ENCODE results near the gene VRK3.
A peak's percentile ranks its signal among the peaks of the same experiment; 100 is the strongest.

The VRK3 gene

GRCh38 chr19:49933643-49934042 is 91.5 kb downstream of the VRK3 start:
- TF ChIP-seq POLR2AphosphoS5 (IDR thresholded peaks at IDR 0.05; ENCODE audit: low read depth, low read length) (peak; percentile 92), TAF1 (IDR thresholded peaks at IDR 0.05; ENCODE audit: borderline replicate concordance, low read depth, low read length) (no peak), POLR2A (IDR thresholded peaks at IDR 0.05; ENCODE audit: low read depth, low read length) (peak; percentile 87)
- DNase-seq (ENCODE audit: insufficient read length) = no peak
- FAIRE-seq = no peak

DNA sequence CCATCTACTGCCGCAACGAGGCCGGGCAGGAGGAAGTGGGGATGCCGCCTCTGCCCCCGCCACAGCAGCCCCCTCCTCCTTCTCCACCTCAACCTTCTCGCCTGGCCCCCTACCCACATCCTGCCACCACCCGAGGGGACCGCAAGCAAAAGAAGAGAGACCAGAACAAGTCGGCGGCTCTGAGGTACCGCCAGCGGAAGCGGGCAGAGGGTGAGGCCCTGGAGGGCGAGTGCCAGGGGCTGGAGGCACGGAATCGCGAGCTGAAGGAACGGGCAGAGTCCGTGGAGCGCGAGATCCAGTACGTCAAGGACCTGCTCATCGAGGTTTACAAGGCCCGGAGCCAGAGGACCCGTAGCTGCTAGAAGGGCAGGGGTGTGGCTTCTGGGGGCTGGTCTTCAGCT is 92.4 kb downstream of the VRK3 start:
- FAIRE-seq = no peak
- no peak for TF ChIP-seq TAF1 (IDR thresholded peaks at IDR 0.05; ENCODE audit: borderline replicate concordance, low read depth, low read length)
- TF ChIP-seq POLR2A (IDR thresholded peaks at IDR 0.05; ENCODE audit: low read depth, low read length) = no peak; the same call in 1 of the 2 replicates
- TF ChIP-seq POLR2AphosphoS5 (IDR thresholded peaks at IDR 0.05; ENCODE audit: low read depth, low read length) = peak; percentile 70; the same call in 1 of the 2 replicates
- no peak for DNase-seq (ENCODE audit: insufficient read length)

- DNase-seq (ENCODE audit: insufficient read length) (no peak), FAIRE-seq (peak; percentile 21)
- TF ChIP-seq TAF1 (IDR thresholded peaks at IDR 0.05; ENCODE audit: borderline replicate concordance, low read depth, low read length) (no peak), POLR2AphosphoS5 (IDR thresholded peaks at IDR 0.05; ENCODE audit: low read depth, low read length) (peak; percentile 63; the same call in 1 of the 2 replicates), POLR2A (IDR thresholded peaks at IDR 0.05; ENCODE audit: low read depth, low read length) (no peak)
Observed at GRCh38 chr19:49932041-49932451, 93.1 kb downstream of the VRK3 start.

GRCh38 chr19:49931293-49932040 is 93.7 kb downstream of the VRK3 start:
- DNase-seq (ENCODE audit: insufficient read length) (no peak), FAIRE-seq (no peak)
- TF ChIP-seq POLR2A (IDR thresholded peaks at IDR 0.05; ENCODE audit: low read depth, low read length) (peak; percentile 56; the same call in 1 of the 2 replicates), TAF1 (IDR thresholded peaks at IDR 0.05; ENCODE audit: borderline replicate concordance, low read depth, low read length) (no peak), POLR2AphosphoS5 (IDR thresholded peaks at IDR 0.05; ENCODE audit: low read depth, low read length) (peak; percentile 51)

GRCh38 chr19:49930483-49931011 is 94.6 kb downstream of the VRK3 start:
- no peak for FAIRE-seq
- DNase-seq (ENCODE audit: insufficient read length) = no peak
- TF ChIP-seq POLR2AphosphoS5 (IDR thresholded peaks at IDR 0.05; ENCODE audit: low read depth, low read length) (no peak; the same call in 1 of the 2 replicates), TAF1 (IDR thresholded peaks at IDR 0.05; ENCODE audit: borderline replicate concordance, low read depth, low read length) (no peak), POLR2A (IDR thresholded peaks at IDR 0.05; ENCODE audit: low read depth, low read length) (no peak)

GRCh38 chr19:49929611-49930482 is 95.3 kb downstream of the VRK3 start:
- TF ChIP-seq TAF1 (IDR thresholded peaks at IDR 0.05; ENCODE audit: borderline replicate concordance, low read depth, low read length) (peak; percentile 62), POLR2AphosphoS5 (IDR thresholded peaks at IDR 0.05; ENCODE audit: low read depth, low read length) (peak; percentile 98), POLR2A (IDR thresholded peaks at IDR 0.05; ENCODE audit: low read depth, low read length) (peak; percentile 94)
- FAIRE-seq (no peak), DNase-seq (ENCODE audit: insufficient read length) (peak; percentile 85)

GRCh38 chr19:49929121-49929610 is 96.0 kb downstream of the VRK3 start, which contains the start of the genes ATF5 and NUP62:
Gene ATF5 (plus strand): TSS chr19:49929205. CDS start chr19:49930851, 1,646 bp downstream.
Gene NUP62 (minus strand): TSS chr19:49929504. CDS start chr19:49909807, 19,697 bp downstream.
- peak; percentile 94 for FAIRE-seq

GRCh38 chr19:49927526-49928264 is 97.5 kb downstream of the VRK3 start:
- TF ChIP-seq TAF1 (IDR thresholded peaks at IDR 0.05; ENCODE audit: borderline replicate concordance, low read depth, low read length) (no peak), POLR2AphosphoS5 (IDR thresholded peaks at IDR 0.05; ENCODE audit: low read depth, low read length) (no peak), POLR2A (IDR thresholded peaks at IDR 0.05; ENCODE audit: low read depth, low read length) (0 out of 2 replicates have a peak, but pooled peaks have one; percentile 28)
- DNase-seq (ENCODE audit: insufficient read length) (no peak), FAIRE-seq (peak; percentile 24)

More at GRCh38 chr19:49929121-49929610, 96.0 kb downstream of the VRK3 start, which contains the start of the genes ATF5 and NUP62:
- TF ChIP-seq POLR2A (IDR thresholded peaks at IDR 0.05; ENCODE audit: low read depth, low read length) = peak; percentile 98
- TF ChIP-seq TAF1 (IDR thresholded peaks at IDR 0.05; ENCODE audit: borderline replicate concordance, low read depth, low read length) = peak; percentile 96
- TF ChIP-seq POLR2AphosphoS5 (IDR thresholded peaks at IDR 0.05; ENCODE audit: low read depth, low read length) = peak; percentile 96
- DNase-seq (ENCODE audit: insufficient read length) = peak; percentile 93

DNA sequence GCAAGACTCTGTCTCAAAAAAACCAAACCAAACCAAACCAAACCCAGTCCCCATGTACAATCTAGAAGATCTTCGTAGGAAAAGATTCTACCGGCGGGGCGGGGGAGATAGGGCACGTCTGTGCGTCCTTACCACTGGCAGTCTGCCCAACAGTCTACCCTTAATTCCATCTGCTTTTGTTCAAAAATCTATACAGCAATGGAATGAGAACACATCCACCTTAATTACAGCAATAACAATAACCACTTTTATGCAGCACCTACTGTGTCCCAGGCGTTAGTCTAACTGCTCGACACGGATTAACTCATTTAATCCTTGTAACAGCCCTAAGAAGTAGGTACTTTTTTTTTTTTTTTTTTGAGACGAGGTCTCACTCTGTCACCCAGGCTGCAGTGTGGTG is 98.7 kb downstream of the VRK3 start:
- TF ChIP-seq POLR2A (IDR thresholded peaks at IDR 0.05; ENCODE audit: low read depth, low read length) = no peak
- TF ChIP-seq POLR2AphosphoS5 (IDR thresholded peaks at IDR 0.05; ENCODE audit: low read depth, low read length) = no peak
- TF ChIP-seq TAF1 (IDR thresholded peaks at IDR 0.05; ENCODE audit: borderline replicate concordance, low read depth, low read length) = no peak
- no peak for DNase-seq (ENCODE audit: insufficient read length)
- FAIRE-seq = no peak
